H1 (cell line): ENCODE measurements around the gene FOXI3. TPM values are rescaled to one million over a fixed set of nuclear protein-coding genes. Genes with fewer than 3 reads are reported as not detected.
"Not testable (repeated sequence)": the region's sequence is repeated elsewhere in the genome, so short reads cannot be mapped to it uniquely, and the experiment has no call there.

ENCODE experiments used
- CTCF ChIA-PET: fragments of 300-600 bp; sonication (Branson Sonifier 250); formaldehyde crosslinking; loops from one replicate; lab custom pipeline; 2021; ENCODE audit not compliant: partially characterized antibody; lab: Charles Lee
- POLR2A ChIA-PET: fragments of 300-600 bp; sonication (Branson Sonifier 250); formaldehyde crosslinking; loops from one replicate; lab custom pipeline; 2021; ENCODE audit warnings: inconsistent platforms; ENCODE audit not compliant: partially characterized antibody; lab: Charles Lee
- DNase-seq, 2 experiments: peaks; one replicate each; pipeline versions ENCODE4 v3.0.0 to v3.0.0-alpha.2; 2010 to 2022; ENCODE audit warnings: low spot score in 2 of 2, low read depth in 1 of 2, mixed read lengths in 1 of 2
- FAIRE-seq: peaks from 2 replicates; lab custom pipeline; 2011; peaks lifted over from hg19 to GRCh38; lab: Jason Lieb, UNC
- H2AFZ ChIP-seq: 2 replicates; pipeline ENCODE4 v1.8.1; 2012; ENCODE audit warnings: low read length, inconsistent platforms
- H2AK5ac ChIP-seq: 2 replicates; pipeline ENCODE4 v1.6.1; 2013; ENCODE audit warnings: low read depth, low read length
- H2BK120ac ChIP-seq: replicated peaks from 2 replicates; pipeline ENCODE3; 2013; ENCODE audit warnings: low read depth, low read length, inconsistent platforms
- H2BK12ac ChIP-seq: 2 replicates; pipeline ENCODE4 v1.6.1; 2013; ENCODE audit warnings: low read depth, low read length
- H2BK15ac ChIP-seq: 2 replicates; pipeline ENCODE4 v1.6.1; 2013; ENCODE audit warnings: low read length
- H2BK20ac ChIP-seq: 2 replicates; pipeline ENCODE4 v1.6.1; 2013; ENCODE audit warnings: low read length
- H2BK5ac ChIP-seq: 2 replicates; pipeline ENCODE4 v1.6.1; 2013; ENCODE audit warnings: low read depth, low read length
- H3K14ac ChIP-seq: 2 replicates; pipeline ENCODE4 v1.6.1; 2013; ENCODE audit warnings: inconsistent platforms; ENCODE audit not compliant: insufficient read length
- H3K18ac ChIP-seq: 2 replicates; pipeline ENCODE4 v1.6.1; 2013; ENCODE audit warnings: low read length; ENCODE audit errors: extremely low read depth
- H3K23ac ChIP-seq: 2 replicates; pipeline ENCODE4 v1.6.1; 2013; ENCODE audit warnings: inconsistent platforms; ENCODE audit not compliant: insufficient read length
- H3K23me2 ChIP-seq: 2 replicates; pipeline ENCODE4 v1.6.1; 2013; ENCODE audit warnings: low read depth, low read length
- H3K27ac ChIP-seq: 2 replicates; pipeline ENCODE4 v1.6.1; 2011; ENCODE audit warnings: low read depth, low read length, inconsistent platforms
- H3K27me3 ChIP-seq, 4 experiments: replicated peaks in 1 of 4; 1 replicate in 1 of 4; 2 replicates in 3 of 4; pipeline versions ENCODE4 v1.6.1 to v1.8.1; 2011 to 2013; ENCODE audit warnings: low read length in 3 of 4, mild to moderate bottlenecking in 3 of 4, inconsistent platforms in 2 of 4, mixed read lengths in 2 of 4, moderate library complexity in 1 of 4; ENCODE audit not compliant: control insufficient read depth in 3 of 4, insufficient read depth in 3 of 4; ENCODE audit errors: extremely low read depth in 1 of 4
- H3K36me3 ChIP-seq, 4 experiments: 2 replicates each; pipeline versions ENCODE4 v1.6.1 to v1.8.1; 2011 to 2013; ENCODE audit warnings: mild to moderate bottlenecking in 4 of 4, low read length in 3 of 4, moderate library complexity in 2 of 4, control low read depth in 1 of 4, inconsistent platforms in 1 of 4; ENCODE audit not compliant: insufficient read depth in 4 of 4, control insufficient read depth in 2 of 4
- H3K4ac ChIP-seq: replicated peaks from 2 replicates; pipeline ENCODE3; 2013; ENCODE audit warnings: low read length, low read depth, mixed read lengths, inconsistent platforms; ENCODE audit not compliant: insufficient read length
- H3K4me1 ChIP-seq, 4 experiments: replicated peaks in 1 of 4; 1 replicate in 1 of 4; 2 replicates in 3 of 4; pipeline versions ENCODE4 v1.6.1 to v1.8.1; 2011 to 2013; ENCODE audit warnings: low read length in 3 of 4, inconsistent platforms in 2 of 4, mixed read lengths in 1 of 4; ENCODE audit not compliant: insufficient read depth in 4 of 4, control insufficient read depth in 3 of 4
- H3K4me2 ChIP-seq, 2 experiments: 2 replicates each; pipeline versions ENCODE4 v1.6.1 to v1.8.1; 2011 to 2013; ENCODE audit warnings: low read depth in 2 of 2, low read length in 2 of 2, control low read depth in 1 of 2, inconsistent platforms in 1 of 2, mild to moderate bottlenecking in 1 of 2; ENCODE audit not compliant: insufficient read depth in 1 of 2
- H3K4me3 ChIP-seq, 4 experiments: fragments of 200-600, 300-600 bp in 1 of 4; sonication (generic), shearing (Covaris generic), sonication (Bioruptor Twin) in 1 of 4; 2 replicates each; pipeline versions ENCODE4 v1.5.1 to v1.8.1; 2011 to 2016; ENCODE audit warnings: low read length in 4 of 4, low read depth in 3 of 4, control low read depth in 2 of 4, inconsistent platforms in 2 of 4, mild to moderate bottlenecking in 2 of 4, mixed read lengths in 1 of 4, moderate library complexity in 1 of 4; ENCODE audit not compliant: insufficient read depth in 2 of 4; ENCODE audit errors: extremely low read depth in 1 of 4
- H3K56ac ChIP-seq: replicated peaks from 2 replicates; pipeline ENCODE3; 2013; ENCODE audit warnings: low read depth, mild to moderate bottlenecking, mixed read lengths, low read length, inconsistent platforms; ENCODE audit not compliant: insufficient read length
- H3K79me1 ChIP-seq: 2 replicates; pipeline ENCODE4 v1.6.1; 2013; ENCODE audit warnings: low read depth, low read length, control low read depth
- H3K79me2 ChIP-seq, 2 experiments: 2 replicates each; pipeline versions ENCODE4 v1.6.1 to v1.8.1; 2012 to 2013; ENCODE audit warnings: low read length in 2 of 2, mild to moderate bottlenecking in 2 of 2, inconsistent platforms in 1 of 2; ENCODE audit not compliant: insufficient read depth in 2 of 2, control insufficient read depth in 1 of 2
- H3K9ac ChIP-seq, 4 experiments: replicated peaks in 1 of 4; 1 replicate in 1 of 4; 2 replicates in 3 of 4; pipeline versions ENCODE4 v1.6.1 to v1.8.1; 2011 to 2013; ENCODE audit warnings: low read depth in 3 of 4, low read length in 3 of 4, control low read depth in 2 of 4, mild to moderate bottlenecking in 2 of 4, moderate library complexity in 2 of 4, inconsistent platforms in 1 of 4; ENCODE audit errors: extremely low read depth in 1 of 4
- H3K9me3 ChIP-seq, 2 experiments: 2 replicates each; pipeline versions ENCODE4 v1.6.1 to v1.8.1; 2012 to 2013; ENCODE audit warnings: mild to moderate bottlenecking in 2 of 2, moderate library complexity in 2 of 2, control low read depth in 1 of 2, inconsistent platforms in 1 of 2, low read depth in 1 of 2, low read length in 1 of 2, mixed read lengths in 1 of 2; ENCODE audit not compliant: insufficient read depth in 2 of 2
- H4K20me1 ChIP-seq, 2 experiments: replicated peaks in 1 of 2; 2 replicates each; pipeline versions ENCODE3 to v1.8.1; 2011 to 2013; ENCODE audit warnings: inconsistent platforms in 2 of 2, low read length in 2 of 2, mild to moderate bottlenecking in 1 of 2; ENCODE audit not compliant: insufficient read depth in 2 of 2, control insufficient read depth in 1 of 2
- H4K5ac ChIP-seq: 2 replicates; pipeline ENCODE4 v1.6.1; 2013; ENCODE audit warnings: low read length, low read depth, mixed read lengths, inconsistent platforms; ENCODE audit not compliant: insufficient read length
- H4K8ac ChIP-seq: 2 replicates; pipeline ENCODE4 v1.8.0; 2013; ENCODE audit warnings: mild to moderate bottlenecking, moderate library complexity, low read length, inconsistent platforms; ENCODE audit not compliant: insufficient read depth; ENCODE audit errors: extremely low read depth
- H4K91ac ChIP-seq: replicated peaks from 2 replicates; pipeline ENCODE3; 2013; ENCODE audit warnings: low read length, mixed read lengths, inconsistent platforms; ENCODE audit not compliant: insufficient read length
- EGR1 ChIP-seq: IDR thresholded peaks from 2 replicates; pipeline ENCODE4 v1.6.1; 2011; ENCODE audit warnings: low read depth, low read length, borderline replicate concordance
- WGBS, 2 experiments: shearing (Covaris generic) in 1 of 2; methylation state at CpG; one replicate each; pipeline versions ENCODE4 v1.1.6 to v1.1.7; 2013 to 2015; ENCODE audit warnings: low lambda C conversion rate in 2 of 2, mixed read lengths in 2 of 2, inconsistent platforms in 1 of 2, low coverage in 1 of 2, missing lambda C conversion rate in 1 of 2; ENCODE audit not compliant: insufficient replicate concordance in 2 of 2, insufficient coverage in 1 of 2, insufficient read length in 1 of 2; ENCODE audit errors: extremely low coverage in 1 of 2, missing lambda C conversion rate in 1 of 2; 5-methylcytosine and 5-hydroxymethylcytosine counted together
- polyA plus RNA-seq, 7 experiments: library from polyadenylated mRNA; depleted of rRNA in 3 of 7; stranded (reverse) in 5 of 7; unstranded in 2 of 7; fragments of >200 nt in 5 of 7; fragments of 200-250 nt in 2 of 7; gene quantifications; 1 replicate in 5 of 7; 2 replicates in 1 of 7; 4 replicates in 1 of 7; pipeline versions ENCODE4 v1.2.1 to v1.2.3, GENCODE V29; 2011 to 2013; ENCODE audit warnings: missing spikeins in 2 of 7, mixed read lengths in 2 of 7
- total RNA-seq: library from RNA; stranded (reverse); fragmentation: NEBNext Ultra II Directional; extraction: Animal tissue kit (Norgen Biotek cat#: 25700); gene quantifications from 2 replicates; pipeline ENCODE4 v1.2.1, GENCODE V29; 2021

FOXI3 gene
- total and polyA plus RNA-seq, 2 of the 8 experiments (the other 6 are each of a cell fraction or from before 2014, with no cell fraction given) = 6.8 to 15.9 TPM

GRCh38 chr2:88423733-88424132 is 28.8 kb downstream of the FOXI3 start:
- H3K27ac ChIP-seq = no peak overlapping the region
- no peak overlapping the region for H4K8ac ChIP-seq
- H3K27me3 ChIP-seq = no peaks in the 10 kb centered on the region
- 92% methylated on average over 2 of the region's 2 CpGs; no CpG with 5 or more reads in 1 of the 2 experiments for WGBS, 2 experiments
- no peaks in the 10 kb centered on the region for H3K79me2 ChIP-seq
- H3K4me3 ChIP-seq = no peak overlapping the region
- FAIRE-seq (no peak), DNase-seq (no peak)
- TF ChIP-seq EGR1 = no peak
- H4K20me1 ChIP-seq = no peaks in the 10 kb centered on the region
- ChIA-PET POLR2A (no interaction called here), CTCF (interaction anchor here (1.5 kb wide), 1 partner anchor 9 kb away, joined by 3 read pairs; no protein-coding TSS in a partner anchor)
- H2BK5ac ChIP-seq = no peak overlapping the region
- no peak overlapping the region for H3K18ac ChIP-seq
- H3K4ac ChIP-seq = no peak overlapping the region
- H3K23ac ChIP-seq = no peak overlapping the region
- no peak overlapping the region for H2BK12ac ChIP-seq
- H2BK120ac ChIP-seq = no peak overlapping the region
- H3K9me3 ChIP-seq = no peaks in the 10 kb centered on the region
- H3K4me2 ChIP-seq = no peak overlapping the region
- H3K14ac ChIP-seq = no peak overlapping the region
- H2AFZ ChIP-seq = no peak overlapping the region
- H2BK20ac ChIP-seq = no peak overlapping the region
- H3K79me1 ChIP-seq = no peaks in the 10 kb centered on the region
- no peaks in the 10 kb centered on the region for H3K4me1 ChIP-seq
- H3K56ac ChIP-seq = no peak overlapping the region
- no peaks in the 10 kb centered on the region for H3K36me3 ChIP-seq
- H4K5ac ChIP-seq = no peak overlapping the region
- H4K91ac ChIP-seq = no peak overlapping the region
- H3K9ac ChIP-seq = no peak overlapping the region
- no peaks in the 10 kb centered on the region for H3K23me2 ChIP-seq
- H2AK5ac ChIP-seq = no peak overlapping the region
- no peak overlapping the region for H2BK15ac ChIP-seq

- H3K36me3 ChIP-seq, H2BK15ac ChIP-seq, H3K14ac ChIP-seq, H2AK5ac ChIP-seq, H4K20me1 ChIP-seq, H3K4ac ChIP-seq, H3K56ac ChIP-seq, H3K4me2 ChIP-seq, H3K23ac ChIP-seq, H3K79me2 ChIP-seq, H3K27ac ChIP-seq, H3K79me1 ChIP-seq, H4K91ac ChIP-seq, H3K9ac ChIP-seq, H3K4me3 ChIP-seq, H4K8ac ChIP-seq, DNase-seq, H3K9me3 ChIP-seq, FAIRE-seq, H3K27me3 ChIP-seq, H2AFZ ChIP-seq, H3K23me2 ChIP-seq, H2BK5ac ChIP-seq, H4K5ac ChIP-seq, H2BK20ac ChIP-seq, H3K18ac ChIP-seq, H2BK12ac ChIP-seq, H2BK120ac ChIP-seq: not testable (repeated sequence)
- ChIA-PET CTCF (interaction anchor here (1.1 kb wide), 1 partner anchor 228 kb away, joined by 6 read pairs; no protein-coding TSS in a partner anchor), POLR2A (interaction anchor here (0.6 to 1.2 kb wide), 2 partner anchors 33 to 254 kb away, joined by 4 read pairs; no protein-coding TSS in a partner anchor)
- H3K4me1 ChIP-seq = peaks cover 10 to 18% (median 16%) of the 10 kb centered on the region in 4 experiments; a peak in 6 of 7 replicates
- WGBS, 2 experiments = 94% methylated on average over 9 of the region's 9 CpGs; no CpG with 5 or more reads in 1 of the 2 experiments
Observed at GRCh38 chr2:88419051-88419450, 33.4 kb downstream of the FOXI3 start.
